SK-N-SH treated with all-trans-retinoic acid at 6 μM for 48 hours (cell line): ENCODE data around the gene NEAT1.

Experiments
- ARNTL ChIP-seq: fragments of 450-650 bp; formaldehyde crosslinking; IDR thresholded peaks from 2 replicates; pipeline ENCODE4 v1.5.0; 2020; ENCODE audit warnings: low read depth, mild to moderate bottlenecking, moderate library complexity, borderline replicate concordance
- CREB5 ChIP-seq: fragments of 250-450 bp; sonication (Bioruptor Pico); IDR thresholded peaks from 2 replicates; pipeline ENCODE4 v1.5.1; 2020; ENCODE audit warnings: low read depth, mild to moderate bottlenecking, moderate library complexity
- ESRRG ChIP-seq: fragments of 250-450 bp; sonication (Bioruptor Pico); IDR thresholded peaks from 2 replicates; pipeline ENCODE4 v1.6.1; 2021; ENCODE audit warnings: mild to moderate bottlenecking
- OSR1 ChIP-seq: fragments of 250-450 bp; sonication (Bioruptor Pico); IDR thresholded peaks from 2 replicates; pipeline ENCODE4 v1.8.0; 2022; ENCODE audit warnings: moderate library complexity, mild to moderate bottlenecking, inconsistent platforms
- ZC3H10 ChIP-seq: fragments of 250-450 bp; sonication (Bioruptor Pico); IDR thresholded peaks from 2 replicates; pipeline ENCODE4 v1.5.1; 2021; ENCODE audit warnings: mild to moderate bottlenecking, moderate library complexity
- ZFP3 ChIP-seq: fragments of 250-450 bp; sonication (Bioruptor Pico); IDR thresholded peaks from 2 replicates; pipeline ENCODE4 v1.5.0; 2020; ENCODE audit warnings: mild to moderate bottlenecking, moderate library complexity
- TF ChIP-seq, protein P1 (sequence below): fragments of 250-450 bp; sonication (Bioruptor Pico); IDR thresholded peaks from 2 replicates; pipeline ENCODE4 v1.8.0; 2021; ENCODE audit warnings: low read depth, mild to moderate bottlenecking, moderate library complexity, borderline replicate concordance
- TF ChIP-seq, protein P2 (sequence below): fragments of 250-450 bp; sonication (Bioruptor Pico); IDR thresholded peaks from 2 replicates; pipeline ENCODE4 v1.8.0; 2020; ENCODE audit warnings: mild to moderate bottlenecking, moderate library complexity, borderline replicate concordance

- TF ChIP-seq CREB5 (CRISPR knock-in tag) = no peak
- no peak for TF ChIP-seq OSR1
- TF ChIP-seq ARNTL (CRISPR knock-in tag) = no peak
- TF ChIP-seq, protein P1, sequence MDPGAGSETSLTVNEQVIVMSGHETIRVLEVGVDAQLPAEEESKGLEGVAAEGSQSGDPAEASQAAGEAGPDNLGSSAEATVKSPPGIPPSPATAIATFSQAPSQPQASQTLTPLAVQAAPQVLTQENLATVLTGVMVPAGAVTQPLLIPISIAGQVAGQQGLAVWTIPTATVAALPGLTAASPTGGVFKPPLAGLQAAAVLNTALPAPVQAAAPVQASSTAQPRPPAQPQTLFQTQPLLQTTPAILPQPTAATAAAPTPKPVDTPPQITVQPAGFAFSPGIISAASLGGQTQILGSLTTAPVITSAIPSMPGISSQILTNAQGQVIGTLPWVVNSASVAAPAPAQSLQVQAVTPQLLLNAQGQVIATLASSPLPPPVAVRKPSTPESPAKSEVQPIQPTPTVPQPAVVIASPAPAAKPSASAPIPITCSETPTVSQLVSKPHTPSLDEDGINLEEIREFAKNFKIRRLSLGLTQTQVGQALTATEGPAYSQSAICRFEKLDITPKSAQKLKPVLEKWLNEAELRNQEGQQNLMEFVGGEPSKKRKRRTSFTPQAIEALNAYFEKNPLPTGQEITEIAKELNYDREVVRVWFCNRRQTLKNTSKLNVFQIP (CRISPR knock-in tag) = no peak
- no peak for TF ChIP-seq ESRRG
- TF ChIP-seq, protein P2, sequence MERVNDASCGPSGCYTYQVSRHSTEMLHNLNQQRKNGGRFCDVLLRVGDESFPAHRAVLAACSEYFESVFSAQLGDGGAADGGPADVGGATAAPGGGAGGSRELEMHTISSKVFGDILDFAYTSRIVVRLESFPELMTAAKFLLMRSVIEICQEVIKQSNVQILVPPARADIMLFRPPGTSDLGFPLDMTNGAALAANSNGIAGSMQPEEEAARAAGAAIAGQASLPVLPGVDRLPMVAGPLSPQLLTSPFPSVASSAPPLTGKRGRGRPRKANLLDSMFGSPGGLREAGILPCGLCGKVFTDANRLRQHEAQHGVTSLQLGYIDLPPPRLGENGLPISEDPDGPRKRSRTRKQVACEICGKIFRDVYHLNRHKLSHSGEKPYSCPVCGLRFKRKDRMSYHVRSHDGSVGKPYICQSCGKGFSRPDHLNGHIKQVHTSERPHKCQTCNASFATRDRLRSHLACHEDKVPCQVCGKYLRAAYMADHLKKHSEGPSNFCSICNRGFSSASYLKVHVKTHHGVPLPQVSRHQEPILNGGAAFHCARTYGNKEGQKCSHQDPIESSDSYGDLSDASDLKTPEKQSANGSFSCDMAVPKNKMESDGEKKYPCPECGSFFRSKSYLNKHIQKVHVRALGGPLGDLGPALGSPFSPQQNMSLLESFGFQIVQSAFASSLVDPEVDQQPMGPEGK (CRISPR knock-in tag) = no peak
- TF ChIP-seq ZFP3 (CRISPR knock-in tag) = no peak
- no peak for TF ChIP-seq ZC3H10 (CRISPR knock-in tag)
These were observed 18.4 kb upstream of the NEAT1 start for GRCh38 chr11:65404210-65404609.
